ENCODE measurements around the gene PTPN7.

Gene PTPN7

DNA sequence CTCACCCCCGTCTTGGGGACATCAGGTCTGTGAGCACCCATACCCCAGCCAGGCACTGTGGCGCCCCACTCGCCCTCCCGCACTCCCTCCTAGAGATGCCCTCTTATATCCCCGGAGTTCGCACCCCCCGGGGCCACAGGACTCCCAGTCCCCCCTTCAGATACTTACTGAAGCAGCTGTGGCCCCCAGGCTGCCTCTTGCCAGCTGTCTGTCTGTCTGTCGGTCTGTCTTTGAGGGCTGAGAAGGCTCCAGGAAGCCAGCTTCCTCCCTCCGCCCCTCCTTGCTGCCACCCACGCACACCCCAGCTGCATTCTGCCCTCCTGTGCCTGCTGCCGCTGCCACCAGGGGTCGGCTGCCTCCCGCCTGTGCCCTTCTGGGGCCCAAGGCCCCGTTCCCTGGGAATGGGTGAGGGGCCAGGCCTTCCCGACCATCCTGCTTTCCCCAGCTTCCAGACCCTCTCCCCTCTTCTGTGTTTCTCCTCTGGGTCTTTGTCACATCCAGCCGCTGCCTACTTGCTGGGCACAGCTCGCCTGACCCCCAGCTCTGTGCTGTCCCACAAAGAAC, at the start of gene PTPN7:
TSS of gene PTPN7 (minus strand) at position 226 of the 564 bp plus-strand sequence. CDS start 1,200 bp downstream, outside the sequence.
- DNase-seq: peak; percentile 84
- Mint-ChIP-seq H3K27ac (peak within 1 kb of the TSS; percentile 99), H3K4me3 (peak within 1 kb of the TSS; percentile 93), H3K27me3 (no peaks in the 10 kb centered on the region), H3K9me3 (no peaks in the 10 kb centered on the region), H3K4me1 (peaks cover 84% of the 10 kb centered on the region), H3K36me3 (peaks cover 39% of the 10 kb centered on the region)
- CTCF ChIA-PET: interaction anchor here (0.8 to 5.5 kb wide), 11 partner anchors 10 to 113 kb away, joined by 3 to 34 read pairs (median 5); partner anchors contain the start of gene LGR6

DNA sequence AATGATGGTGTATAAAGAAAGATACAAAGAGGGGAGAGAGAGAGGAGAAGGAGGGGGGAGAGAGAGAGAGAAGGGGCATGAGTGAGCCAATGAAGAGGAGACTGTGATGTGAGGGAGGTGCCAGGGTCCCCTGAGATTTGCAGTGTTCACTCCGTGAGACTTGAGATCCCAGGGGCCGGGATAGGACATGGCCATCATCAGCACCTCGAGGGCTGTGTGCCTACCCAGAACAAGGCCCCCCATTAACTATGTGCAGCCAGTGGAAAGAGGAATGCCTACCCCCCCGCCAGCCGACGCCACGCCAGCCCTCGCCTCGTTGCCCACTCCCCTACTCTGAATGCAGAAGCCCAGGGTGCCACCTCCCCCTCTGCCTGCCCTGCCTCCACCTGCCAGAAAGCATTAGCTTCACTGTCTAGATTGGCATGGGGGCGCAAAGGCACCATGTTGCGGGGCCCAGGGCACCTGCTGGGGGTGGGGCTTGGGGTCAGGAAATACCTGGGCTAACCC, 48.0 kb upstream of the PTPN7 start:
- Mint-ChIP-seq H3K4me3 (no peak overlapping the region), H3K9me3 (no peaks in the 10 kb centered on the region), H3K27me3 (peaks cover 48% of the 10 kb centered on the region), H3K36me3 (no peaks in the 10 kb centered on the region), H3K4me1 (no peaks in the 10 kb centered on the region), H3K27ac (no peak overlapping the region)
- DNase-seq: no peak
- CTCF ChIA-PET: interaction anchor here (0.6 kb wide), 1 partner anchor 361 kb away, joined by 3 read pairs; no protein-coding TSS in a partner anchor

DNA sequence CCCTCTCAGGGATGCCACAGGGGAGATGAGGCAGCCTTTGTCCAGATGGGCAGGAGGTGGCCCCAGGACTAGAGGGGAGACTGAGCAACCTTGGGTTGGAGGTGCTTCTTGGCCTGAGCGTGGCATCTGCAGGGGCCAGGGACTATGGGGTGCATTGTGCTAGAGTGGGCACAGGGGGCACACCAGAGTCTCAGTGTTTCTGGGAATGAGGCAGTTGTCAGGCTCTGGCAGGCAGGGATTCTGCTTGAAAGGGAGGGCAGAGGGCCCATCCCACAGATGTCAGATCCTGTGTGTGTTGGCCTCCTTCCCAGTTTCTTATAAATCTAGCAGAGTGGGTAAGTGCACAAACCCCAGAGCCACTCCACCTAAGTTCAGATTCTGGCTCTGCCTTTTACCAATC, 46.9 kb upstream of the PTPN7 start:
- H3K4me1 Mint-ChIP-seq: no peaks in the 10 kb centered on the region
- no peaks in the 10 kb centered on the region for H3K36me3 Mint-ChIP-seq
- DNase-seq: no peak
- H3K27me3 Mint-ChIP-seq: peaks cover 40% of the 10 kb centered on the region
- no peak overlapping the region for H3K4me3 Mint-ChIP-seq
- CTCF ChIA-PET: no interaction called here
- H3K27ac Mint-ChIP-seq: no peak overlapping the region
- H3K9me3 Mint-ChIP-seq: no peaks in the 10 kb centered on the region

DNA sequence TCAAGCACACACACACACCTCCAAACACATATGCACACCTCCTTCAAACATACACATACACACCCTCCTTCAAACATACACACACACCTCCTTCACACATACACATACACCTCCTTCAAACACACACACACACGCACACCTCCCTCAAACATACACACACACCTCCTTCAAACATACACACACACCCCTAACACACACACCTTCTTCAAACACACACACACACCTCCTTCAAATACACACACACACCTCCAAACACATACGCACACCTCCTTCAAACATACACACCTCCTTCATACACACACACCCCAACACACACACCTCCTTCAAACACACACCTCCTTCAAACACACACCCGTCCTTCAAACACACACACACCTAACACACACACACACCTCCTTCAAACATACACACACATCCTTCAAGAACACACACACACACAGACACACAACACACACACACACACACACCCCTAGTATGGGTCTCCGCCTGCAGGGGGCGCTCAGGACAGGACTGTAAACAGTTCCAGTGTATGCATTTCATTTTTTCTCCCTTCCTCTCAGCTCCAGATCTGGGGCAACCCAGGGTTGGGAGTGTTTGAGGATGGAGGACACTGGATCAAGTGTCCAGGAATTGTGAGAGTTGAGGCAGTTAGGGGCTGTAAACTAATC, 45.3 kb upstream of the PTPN7 start:
- Mint-ChIP-seq H3K9me3 (no peaks in the 10 kb centered on the region), H3K4me3 (no peak overlapping the region), H3K27ac (no peak overlapping the region), H3K4me1 (peaks cover 10% of the 10 kb centered on the region), H3K27me3 (peaks cover 33% of the 10 kb centered on the region), H3K36me3 (no peaks in the 10 kb centered on the region)
- no peak for DNase-seq
- CTCF ChIA-PET: interaction anchor here (0.6 kb wide), 1 partner anchor 52 kb away, joined by 3 read pairs; no protein-coding TSS in a partner anchor

DNA sequence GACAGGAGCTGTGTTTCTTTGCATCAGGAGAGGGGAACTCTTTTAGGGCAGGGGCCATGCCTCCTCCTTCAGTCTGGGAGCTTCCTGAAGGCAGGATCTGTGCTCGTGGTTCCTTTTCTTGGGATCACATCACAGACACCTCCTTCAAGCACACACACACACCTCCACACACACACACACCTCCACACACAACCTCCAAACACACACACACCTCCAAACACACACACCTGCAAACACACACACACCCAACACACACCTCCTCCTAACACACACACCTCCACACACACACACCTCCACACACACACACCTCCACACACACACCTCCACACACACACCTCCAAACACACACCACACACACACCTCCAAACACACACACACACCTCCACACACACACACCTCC, 43.7 kb upstream of the PTPN7 start:
- Mint-ChIP-seq H3K27me3 (peaks cover 37% of the 10 kb centered on the region), H3K4me3 (no peak overlapping the region), H3K36me3 (no peaks in the 10 kb centered on the region), H3K9me3 (no peaks in the 10 kb centered on the region), H3K27ac (no peak overlapping the region), H3K4me1 (peaks cover 18% of the 10 kb centered on the region)
- no peak for DNase-seq
- CTCF ChIA-PET: no interaction called here

DNA sequence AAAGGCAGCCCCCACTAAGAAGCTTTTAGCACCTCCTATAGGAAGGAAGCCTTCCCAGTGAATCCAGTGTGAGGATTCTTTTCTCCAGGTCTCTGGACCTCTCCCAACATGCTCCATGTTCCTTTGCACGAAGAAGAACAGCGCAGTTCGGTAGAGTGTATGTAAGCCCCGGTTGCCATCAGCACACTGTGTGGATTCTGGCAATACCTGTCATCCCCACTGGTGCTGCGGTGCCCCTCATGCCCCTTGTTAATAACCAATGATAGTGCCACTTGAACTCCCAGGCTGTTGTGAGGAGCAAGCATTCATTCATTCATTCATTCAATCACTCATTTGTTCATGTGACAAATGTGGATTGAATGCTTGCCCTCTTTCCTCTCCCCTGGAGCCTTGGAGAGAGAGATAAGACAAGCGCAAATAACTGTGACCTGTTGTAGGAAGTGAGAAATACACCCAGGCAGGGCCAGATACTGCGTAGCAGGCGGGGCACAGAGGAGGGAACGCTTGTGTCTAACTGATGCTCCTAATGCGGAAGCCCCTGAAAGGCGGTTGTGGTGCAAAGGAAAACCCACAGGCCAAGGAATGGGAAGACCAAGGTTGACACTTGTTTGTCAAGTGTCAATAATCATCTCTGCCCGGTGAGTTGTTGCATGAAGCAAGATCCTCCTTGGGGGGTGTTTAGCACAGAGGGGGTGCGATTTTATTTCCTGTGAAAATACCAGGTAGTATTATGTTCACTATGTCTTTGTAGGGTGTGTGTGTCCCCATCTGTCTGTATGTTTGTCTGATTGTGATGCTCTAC, 43.0 kb upstream of the PTPN7 start:
- H3K27me3 Mint-ChIP-seq: peaks cover 38% of the 10 kb centered on the region
- no peak for DNase-seq
- no peak overlapping the region for H3K4me3 Mint-ChIP-seq
- H3K27ac Mint-ChIP-seq: no peak overlapping the region
- CTCF ChIA-PET: interaction anchor here (1.5 kb wide), 1 partner anchor 13 kb away, joined by 3 read pairs; no protein-coding TSS in a partner anchor
- peaks cover 24% of the 10 kb centered on the region for H3K4me1 Mint-ChIP-seq
- H3K9me3 Mint-ChIP-seq: no peaks in the 10 kb centered on the region
- no peaks in the 10 kb centered on the region for H3K36me3 Mint-ChIP-seq

DNA sequence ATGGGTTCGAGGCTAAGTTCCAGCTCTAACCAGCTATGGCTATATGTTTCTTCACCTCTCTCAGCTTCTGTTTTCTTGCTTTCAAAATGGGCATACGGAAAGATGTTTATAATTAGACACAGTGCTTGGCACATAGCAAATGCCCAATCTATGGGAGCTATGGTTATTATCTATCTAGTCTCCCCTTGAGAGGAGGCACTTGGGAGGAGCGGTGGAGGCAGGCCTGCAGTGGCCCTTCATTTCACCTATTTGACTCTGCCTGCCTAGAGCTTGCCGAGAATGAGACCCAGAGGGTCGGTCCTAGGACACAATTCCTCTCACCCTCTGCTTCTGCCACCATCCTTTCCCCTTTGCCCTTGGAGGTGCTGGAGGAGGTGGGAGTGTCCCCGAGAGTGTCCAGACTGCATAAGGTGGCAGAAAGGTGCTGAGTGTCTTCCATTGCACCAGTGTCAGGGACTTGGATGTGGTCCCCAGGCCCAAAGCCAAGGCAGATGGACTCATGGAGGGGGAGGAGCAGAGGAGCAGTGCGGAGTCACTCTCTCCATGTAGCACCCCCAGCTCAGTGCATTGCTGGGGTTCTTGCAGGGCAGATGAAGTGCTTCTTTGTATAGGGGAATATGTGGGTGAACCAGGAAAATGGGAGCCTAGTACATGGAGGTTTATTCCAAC, 42.2 kb upstream of the PTPN7 start:
- H3K36me3 Mint-ChIP-seq: no peaks in the 10 kb centered on the region
- H3K4me3 Mint-ChIP-seq: no peak overlapping the region
- H3K4me1 Mint-ChIP-seq: peaks cover 30% of the 10 kb centered on the region
- H3K27ac Mint-ChIP-seq: no peak overlapping the region
- peaks cover 34% of the 10 kb centered on the region for H3K27me3 Mint-ChIP-seq
- CTCF ChIA-PET: interaction anchor here (0.7 to 1.5 kb wide), 3 partner anchors 10 to 42 kb away, joined by 3 to 5 read pairs (median 3); partner anchors contain the start of gene PTPN7
- no peak for DNase-seq
- H3K9me3 Mint-ChIP-seq: no peaks in the 10 kb centered on the region

DNA sequence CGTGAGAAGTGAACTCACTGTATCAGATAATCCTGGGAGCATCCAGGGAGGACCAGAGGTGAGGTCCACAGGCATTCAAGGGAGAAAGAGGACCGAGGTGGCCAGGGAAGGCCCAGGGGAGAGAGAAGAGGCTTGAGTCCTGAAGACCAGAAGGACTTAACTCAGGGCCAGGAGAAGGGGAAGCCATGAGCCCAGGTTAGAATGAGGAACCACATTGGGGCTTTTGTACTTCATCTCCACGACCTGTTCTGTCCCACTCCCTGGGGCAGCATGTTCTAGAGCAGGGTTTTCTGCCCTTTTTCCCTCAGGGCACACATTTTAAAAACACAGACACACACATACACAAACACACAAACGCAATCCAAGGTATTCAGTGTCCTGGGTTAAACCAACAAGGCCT, 41.6 kb upstream of the PTPN7 start:
- DNase-seq: no peak
- H3K36me3 Mint-ChIP-seq: no peaks in the 10 kb centered on the region
- CTCF ChIA-PET: interaction anchor here (0.7 to 1.5 kb wide), 3 partner anchors 9 to 41 kb away, joined by 3 to 5 read pairs (median 3); partner anchors contain the start of gene PTPN7
- H3K4me3 Mint-ChIP-seq: no peak overlapping the region
- H3K4me1 Mint-ChIP-seq: peaks cover 30% of the 10 kb centered on the region
- no peaks in the 10 kb centered on the region for H3K9me3 Mint-ChIP-seq
- peaks cover 34% of the 10 kb centered on the region for H3K27me3 Mint-ChIP-seq
- peak overlapping the region; percentile 68 for H3K27ac Mint-ChIP-seq

DNA sequence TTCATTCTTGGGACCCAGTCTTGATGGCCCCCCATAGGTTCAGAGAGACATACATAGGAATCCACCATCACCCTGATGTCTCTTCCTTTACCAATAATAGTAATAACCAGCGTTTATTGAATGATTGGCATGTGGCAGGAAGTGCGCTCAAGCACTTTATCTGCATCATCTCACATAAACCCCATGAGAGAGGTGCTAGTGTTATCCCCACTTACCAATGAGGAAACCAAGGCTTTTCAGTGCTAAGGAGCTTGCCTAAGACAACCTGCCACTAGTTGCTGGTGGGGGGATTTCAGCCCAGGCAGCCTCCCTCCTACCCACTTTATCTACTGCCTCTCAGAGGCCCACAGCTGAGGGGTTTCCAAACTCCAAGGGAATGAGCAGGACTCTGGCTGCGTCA, 40.9 kb upstream of the PTPN7 start:
- H3K36me3 Mint-ChIP-seq: no peaks in the 10 kb centered on the region
- H3K4me3 Mint-ChIP-seq: no peak overlapping the region
- peaks cover 41% of the 10 kb centered on the region for H3K27me3 Mint-ChIP-seq
- DNase-seq: no peak
- no peak overlapping the region for H3K27ac Mint-ChIP-seq
- CTCF ChIA-PET: interaction anchor here (1.3 to 2.4 kb wide), 2 partner anchors 8 to 11 kb away, joined by 5 to 9 read pairs; no protein-coding TSS in a partner anchor
- peaks cover 30% of the 10 kb centered on the region for H3K4me1 Mint-ChIP-seq
- no peaks in the 10 kb centered on the region for H3K9me3 Mint-ChIP-seq

DNA sequence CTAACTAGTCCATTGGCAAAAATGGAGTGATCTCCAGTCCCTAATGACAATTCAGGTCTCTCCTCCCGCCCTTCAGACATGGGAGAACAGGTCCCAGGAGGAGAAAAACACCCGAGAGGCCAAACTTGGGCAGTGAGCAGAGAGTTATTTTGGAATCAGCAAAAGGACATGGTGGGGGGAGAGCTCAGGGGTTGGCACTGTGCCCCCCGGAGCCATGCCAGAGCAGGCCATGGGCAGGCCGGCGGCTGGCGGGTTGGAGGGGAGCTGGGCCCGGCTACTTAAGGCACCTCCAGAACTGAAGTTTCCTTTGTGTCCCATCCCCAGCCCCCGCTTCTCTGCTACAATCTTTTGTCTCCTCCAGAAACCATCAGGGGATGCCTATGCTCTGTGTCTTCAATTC, 40.3 kb upstream of the PTPN7 start:
- no peak overlapping the region for H3K27ac Mint-ChIP-seq
- peaks cover 47% of the 10 kb centered on the region for H3K27me3 Mint-ChIP-seq
- CTCF ChIA-PET: interaction anchor here (2.4 kb wide), 1 partner anchor 11 kb away, joined by 9 read pairs; no protein-coding TSS in a partner anchor

DNA sequence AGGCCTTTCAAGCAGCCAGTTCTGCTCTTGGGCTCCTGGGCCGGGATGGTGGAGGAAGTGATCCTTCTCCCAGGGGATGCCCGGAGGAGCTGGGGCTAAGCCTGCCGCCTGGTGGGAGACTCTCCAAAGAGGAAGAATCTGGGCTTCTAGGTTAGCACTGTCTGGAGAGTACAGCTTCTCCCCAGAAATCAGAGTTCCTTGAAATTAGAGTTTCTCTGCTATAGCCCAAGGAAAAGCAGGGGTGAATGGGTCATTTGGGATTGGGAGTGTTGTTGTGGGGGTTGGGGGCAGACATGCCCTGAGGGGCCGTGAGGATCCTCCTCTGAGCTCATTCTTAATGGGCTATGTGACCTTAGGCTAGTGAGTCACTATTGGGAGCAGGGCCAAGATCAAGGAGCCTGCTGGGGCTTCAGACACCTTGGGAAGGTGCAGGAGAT, 39.7 kb upstream of the PTPN7 start:
- H3K27me3 Mint-ChIP-seq: peaks cover 52% of the 10 kb centered on the region
- peaks cover 30% of the 10 kb centered on the region for H3K4me1 Mint-ChIP-seq
- H3K9me3 Mint-ChIP-seq: no peaks in the 10 kb centered on the region
- no peak overlapping the region for H3K4me3 Mint-ChIP-seq
- H3K36me3 Mint-ChIP-seq: no peaks in the 10 kb centered on the region
- no peak overlapping the region for H3K27ac Mint-ChIP-seq
- no peak for DNase-seq
- CTCF ChIA-PET: interaction anchor here (2.4 kb wide), 1 partner anchor 10 kb away, joined by 9 read pairs; no protein-coding TSS in a partner anchor

More for the DNA sequence above, 40.3 kb upstream of the PTPN7 start:
- DNase-seq: no peak
- H3K4me3 Mint-ChIP-seq: no peak overlapping the region
- H3K4me1 Mint-ChIP-seq: peaks cover 30% of the 10 kb centered on the region
- H3K9me3 Mint-ChIP-seq: no peaks in the 10 kb centered on the region
- H3K36me3 Mint-ChIP-seq: no peaks in the 10 kb centered on the region

DNA sequence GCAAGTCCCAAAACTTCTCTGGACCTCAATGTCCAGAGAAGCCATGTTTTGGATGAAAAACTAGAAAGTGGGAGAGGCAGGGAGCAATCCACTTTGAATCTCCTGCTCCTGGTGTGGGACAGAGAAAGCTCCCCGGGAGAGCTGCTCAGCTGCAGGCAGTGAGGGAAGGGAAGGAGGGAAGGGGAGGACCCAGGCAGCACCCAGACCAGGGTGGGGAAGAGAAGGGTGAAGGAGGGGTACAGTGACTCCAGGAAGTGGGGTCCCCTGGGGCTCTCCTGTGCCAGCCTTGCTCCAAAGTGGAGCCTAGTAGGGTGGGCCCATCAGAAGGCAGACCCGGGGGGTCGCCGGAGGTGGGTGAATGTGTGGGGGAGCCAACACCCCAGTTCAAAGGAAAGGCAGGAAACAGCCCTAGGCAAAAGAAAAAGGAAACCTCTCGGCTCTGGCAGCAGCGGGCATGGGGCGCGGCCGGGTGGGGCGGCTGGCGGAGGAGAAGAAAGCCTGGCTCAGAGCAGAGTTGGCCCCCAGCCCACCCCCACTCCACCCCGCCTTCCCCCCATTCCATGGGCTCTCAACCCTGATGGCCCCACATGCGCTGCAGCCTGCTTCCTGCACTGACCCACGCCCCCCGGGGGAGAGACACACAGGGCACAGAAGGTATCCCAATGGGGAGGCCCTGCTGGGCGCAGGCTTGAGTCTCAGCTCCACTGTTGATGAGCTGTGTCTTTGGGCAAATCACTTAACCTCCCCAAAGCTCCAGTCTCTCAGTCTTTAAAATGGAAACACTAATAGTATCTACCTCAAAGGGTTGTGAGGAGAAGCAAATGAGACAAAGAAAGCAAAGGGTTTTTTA, 38.9 kb upstream of the PTPN7 start:
- Mint-ChIP-seq H3K4me1 (peaks cover 30% of the 10 kb centered on the region), H3K9me3 (no peaks in the 10 kb centered on the region), H3K36me3 (no peaks in the 10 kb centered on the region), H3K27ac (no peak overlapping the region), H3K27me3 (peaks cover 61% of the 10 kb centered on the region), H3K4me3 (no peak overlapping the region)
- CTCF ChIA-PET: interaction anchor here (2.4 kb wide), 1 partner anchor 9 kb away, joined by 9 read pairs; no protein-coding TSS in a partner anchor
- DNase-seq: no peak

DNA sequence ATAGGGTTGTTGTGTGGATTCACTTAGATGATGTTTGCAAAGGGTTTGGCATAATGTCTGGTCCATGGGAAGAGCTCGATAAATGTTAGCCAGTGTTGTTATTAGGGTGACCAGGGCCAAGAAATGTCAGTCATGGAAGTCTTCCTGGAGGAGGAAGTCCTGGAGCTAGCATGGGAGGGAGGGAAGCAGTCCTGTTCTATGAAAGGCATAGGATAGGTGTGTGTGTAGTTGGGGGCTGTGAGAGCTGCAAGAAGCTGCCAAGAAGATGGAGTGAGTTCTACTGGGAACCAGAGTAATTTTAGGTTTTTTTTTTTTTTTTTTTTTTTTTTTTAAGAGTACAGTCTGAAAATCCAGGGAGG, 37.9 kb upstream of the PTPN7 start:
- Mint-ChIP-seq H3K4me1 (peaks cover 32% of the 10 kb centered on the region), H3K27me3 (peaks cover 70% of the 10 kb centered on the region), H3K9me3 (no peaks in the 10 kb centered on the region), H3K27ac (no peak overlapping the region), H3K4me3 (no peak overlapping the region), H3K36me3 (no peaks in the 10 kb centered on the region)
- CTCF ChIA-PET: no interaction called here
- no peak for DNase-seq
